A549 (cell line): ENCODE measurements around the gene KANTR. TPM values are rescaled to one million over a fixed set of nuclear protein-coding genes. Genes with fewer than 3 reads are reported as not detected.

Experiments used
- ATAC-seq, 2 experiments: fragments of 200-7000 bp in 1 of 2; fragments of >200 bp in 1 of 2; cut with Nextera tagmentation in 1 of 2; cut with Tn5 transposase in 1 of 2; 3 replicates each; pipeline versions ENCODE4 v1.8.0 to v1.9.1; 2018 to 2020; ENCODE audit warnings: mild to moderate bottlenecking in 1 of 2, moderate library complexity in 1 of 2
- CTCF ChIA-PET: fragments of 300-600 bp; sonication (Branson Sonifier 250); formaldehyde crosslinking; extraction: SDS; loops from one replicate; lab custom pipeline; 2021; ENCODE audit warnings: antibody characterized with exemption, inconsistent platforms; lab: Yijun Ruan, JAX
- POLR2A ChIA-PET: fragments of 350-600 bp; formaldehyde crosslinking; extraction: SDS; loops from one replicate; lab custom pipeline; 2021; ENCODE audit warnings: antibody characterized with exemption, inconsistent platforms; lab: Yijun Ruan, JAX
- DNase-seq, 2 experiments: peaks; one replicate each; pipeline versions ENCODE4 v3.0.0 to v3.0.0-alpha.2; 2011 to 2016; ENCODE audit warnings: low read depth in 1 of 2, low spot score in 1 of 2
- FAIRE-seq: peaks from 2 replicates; lab custom pipeline; 2011; peaks lifted over from hg19 to GRCh38; lab: Jason Lieb, UNC
- H3K27ac ChIP-seq, 2 experiments: fragments of >200 bp; sonication (Bioruptor Twin); formaldehyde crosslinking; 3 replicates each; pipeline ENCODE4 v1.5.1; 2016 to 2017
- H3K4me1 ChIP-seq: fragments of >200 bp; sonication (Bioruptor Twin); formaldehyde crosslinking; 3 replicates; pipeline ENCODE4 v1.6.1; 2016
- H3K4me2 ChIP-seq: fragments of >200 bp; sonication (Bioruptor Twin); formaldehyde crosslinking; 3 replicates; pipeline ENCODE4 v1.6.1; 2016
- H3K4me3 ChIP-seq: fragments of >200 bp; sonication (Bioruptor Twin); formaldehyde crosslinking; 3 replicates; pipeline ENCODE4 v1.5.1; 2016
- H3K9me3 ChIP-seq: fragments of >200 bp; sonication (Bioruptor Twin); formaldehyde crosslinking; 3 replicates; pipeline ENCODE4 v1.6.1; 2016
- BHLHE40 ChIP-seq: IDR thresholded peaks from 2 replicates; pipeline ENCODE4 v1.6.1; 2012; ENCODE audit warnings: low read depth, low read length, inconsistent platforms
- CBX8 ChIP-seq: fragments of 200-600 bp; sonication (generic); IDR thresholded peaks from 2 replicates; pipeline ENCODE4 v1.6.1; 2016
- CHD4 ChIP-seq: fragments of 200-600 bp; sonication (generic); IDR thresholded peaks from 2 replicates; pipeline ENCODE4 v1.6.1; 2016; ENCODE audit warnings: antibody characterized with exemption, mild to moderate bottlenecking, borderline replicate concordance
- EHF ChIP-seq: fragments of 250-450 bp; sonication (Bioruptor Pico); IDR thresholded peaks from 2 replicates; pipeline ENCODE4 v1.5.0; 2020; ENCODE audit warnings: mild to moderate bottlenecking
- ESRRA ChIP-seq: fragments of 150-350 bp; IDR thresholded peaks from 2 replicates; pipeline ENCODE4 v1.6.1; 2014; ENCODE audit warnings: mild to moderate bottlenecking, low read length, borderline replicate concordance
- FOSL2 ChIP-seq, 2 experiments: fragments of 450-650 bp in 1 of 2; fragments of >200 bp in 1 of 2; sonication (Bioruptor Twin) in 1 of 2; formaldehyde crosslinking; IDR thresholded peaks; 2 replicates each; pipeline versions ENCODE4 v1.5.0 to v1.6.1; 2016 to 2020; ENCODE audit warnings: mild to moderate bottlenecking in 1 of 2, moderate library complexity in 1 of 2
- GATA3 ChIP-seq: IDR thresholded peaks from 2 replicates; pipeline ENCODE4 v1.6.1; 2012; ENCODE audit warnings: borderline replicate concordance
- HEYL ChIP-seq: fragments of 250-450 bp; sonication (Bioruptor Pico); IDR thresholded peaks from 2 replicates; pipeline ENCODE4 v1.8.0; 2021; ENCODE audit warnings: mild to moderate bottlenecking, moderate library complexity
- HOXA7 ChIP-seq: fragments of 250-450 bp; sonication (Bioruptor Pico); IDR thresholded peaks from 2 replicates; pipeline ENCODE4 v1.5.0; 2020; ENCODE audit warnings: mild to moderate bottlenecking, moderate library complexity
- HOXB13 ChIP-seq: fragments of 250-450 bp; sonication (Bioruptor Pico); IDR thresholded peaks from 2 replicates; pipeline ENCODE4 v1.5.0; 2020; ENCODE audit warnings: low read depth, mild to moderate bottlenecking, moderate library complexity
- HOXB5 ChIP-seq: fragments of 250-450 bp; sonication (Bioruptor Pico); IDR thresholded peaks from 2 replicates; pipeline ENCODE4 v1.5.0; 2020; ENCODE audit warnings: mild to moderate bottlenecking, moderate library complexity
- MAFK ChIP-seq: fragments of 450-650 bp; IDR thresholded peaks from 2 replicates; pipeline ENCODE4 v1.6.1; 2014; ENCODE audit not compliant: partially characterized antibody
- MYC ChIP-seq: IDR thresholded peaks from 2 replicates; pipeline ENCODE4 v1.6.1; 2012; ENCODE audit warnings: mild to moderate bottlenecking, inconsistent platforms, low read length, improper control_type of control experiment, borderline replicate concordance
- NPAS2 ChIP-seq: fragments of 250-450 bp; sonication (Bioruptor Pico); IDR thresholded peaks from 2 replicates; pipeline ENCODE4 v1.8.0; 2022; ENCODE audit warnings: mild to moderate bottlenecking, moderate library complexity, borderline replicate concordance
- POLR2AphosphoS2 ChIP-seq: conservative IDR thresholded peaks from 2 replicates; pipeline ENCODE4 v1.6.1; 2012; ENCODE audit warnings: low read length, improper control_type of control experiment, inconsistent platforms
- RARB ChIP-seq: fragments of 250-450 bp; sonication (Bioruptor Pico); IDR thresholded peaks from 2 replicates; pipeline ENCODE4 v1.8.0; 2021; ENCODE audit warnings: mild to moderate bottlenecking, moderate library complexity
- RFX5 ChIP-seq: fragments of 450-650 bp; IDR thresholded peaks from 2 replicates; pipeline ENCODE4 v1.7.1; 2014; ENCODE audit warnings: antibody characterized with exemption, mild to moderate bottlenecking, moderate library complexity
- SREBF2 ChIP-seq: fragments of 450-650 bp; IDR thresholded peaks from 2 replicates; pipeline ENCODE4 v1.6.1; 2014; ENCODE audit warnings: mild to moderate bottlenecking, moderate library complexity
- TFCP2L1 ChIP-seq: fragments of 250-450 bp; sonication (Bioruptor Pico); IDR thresholded peaks from 2 replicates; pipeline ENCODE4 v1.5.0; 2021; ENCODE audit warnings: mild to moderate bottlenecking
- ZFP36 ChIP-seq: fragments of 450-650 bp; IDR thresholded peaks from 2 replicates; pipeline ENCODE4 v1.6.1; 2014; ENCODE audit warnings: borderline replicate concordance; ENCODE audit not compliant: partially characterized antibody
- WGBS: methylation state at CpG from one replicate; pipeline ENCODE4 v1.1.6; 2017; ENCODE audit errors: missing lambda C conversion rate; 5-methylcytosine and 5-hydroxymethylcytosine counted together
- polyA plus RNA-seq, 4 experiments: library from polyadenylated mRNA; depleted of rRNA in 3 of 4; stranded (reverse); fragments of >200 nt; fragmentation: RNase III in 1 of 4; extraction: RNeasy Plus Mini Kit Qiagen cat#74134 plus additional on column Dnase treatment in 1 of 4; gene quantifications; 2 replicates in 3 of 4; 3 replicates in 1 of 4; pipeline ENCODE4 v1.2.3, GENCODE V29; 2011 to 2017
- small RNA-seq, 6 experiments: library from RNA; depleted of rRNA; stranded (forward); fragments of <200 nt; gene quantifications; one replicate each; pipeline ENCODE3, GENCODE V24; 2012
- TF ChIP-seq, protein P1 (sequence below): fragments of >200 bp; sonication (Bioruptor Twin); formaldehyde crosslinking; IDR thresholded peaks from 3 replicates; pipeline ENCODE4 v1.6.1; 2016
- TF ChIP-seq, protein P2 (sequence below): IDR thresholded peaks from 2 replicates; pipeline ENCODE4 v1.6.1; 2012; ENCODE audit warnings: low read depth, borderline replicate concordance
- TF ChIP-seq, protein P3 (sequence below): fragments of 250-450 bp; sonication (Bioruptor Pico); IDR thresholded peaks from 2 replicates; pipeline ENCODE4 v1.5.0; 2020; ENCODE audit warnings: low read depth, mild to moderate bottlenecking, moderate library complexity
- TF ChIP-seq, protein P4 (sequence below): IDR thresholded peaks from 2 replicates; pipeline ENCODE4 v1.6.1; 2012
- TF ChIP-seq, protein P5 (sequence below): fragments of >200 bp; sonication (Bioruptor Twin); formaldehyde crosslinking; IDR thresholded peaks from 2 replicates; pipeline ENCODE4 v1.6.1; 2016
- TF ChIP-seq, protein P6 (sequence below): fragments of 450-650 bp; IDR thresholded peaks from 2 replicates; pipeline ENCODE4 v1.6.1; 2014; ENCODE audit warnings: antibody characterized with exemption

KANTR gene
- polyA plus RNA-seq, 2 of the 4 experiments (the other 2 are of a cell fraction), result 3.3 to 5.7 TPM

DNA sequence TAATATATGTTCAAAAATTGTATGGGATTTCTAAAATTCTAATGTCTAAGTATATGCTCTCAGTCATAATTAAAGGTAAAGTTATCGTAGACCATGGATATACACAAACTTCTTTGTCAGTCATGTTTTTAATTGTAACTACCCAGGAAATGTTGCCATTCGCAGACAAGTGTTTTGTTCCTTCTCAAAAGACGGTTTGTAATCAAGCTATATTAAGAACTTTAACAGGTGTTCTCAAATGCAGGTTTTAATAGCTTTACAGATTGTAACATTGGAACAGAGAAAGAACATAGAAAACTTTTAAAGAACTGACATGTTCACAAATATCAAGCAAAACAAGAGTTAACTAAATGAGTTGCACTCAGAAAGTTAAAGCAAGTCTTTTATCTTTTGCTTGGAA, 72.2 kb downstream of the KANTR start:
- TF ChIP-seq MAFK, result no peak
- no peak for TF ChIP-seq FOSL2 (IDR thresholded peaks at IDR 0.05)
- no peak for TF ChIP-seq FOSL2 (CRISPR knock-in tag; IDR thresholded peaks at IDR 0.05)
- TF ChIP-seq SREBF2, result no peak
- TF ChIP-seq, protein P1, sequence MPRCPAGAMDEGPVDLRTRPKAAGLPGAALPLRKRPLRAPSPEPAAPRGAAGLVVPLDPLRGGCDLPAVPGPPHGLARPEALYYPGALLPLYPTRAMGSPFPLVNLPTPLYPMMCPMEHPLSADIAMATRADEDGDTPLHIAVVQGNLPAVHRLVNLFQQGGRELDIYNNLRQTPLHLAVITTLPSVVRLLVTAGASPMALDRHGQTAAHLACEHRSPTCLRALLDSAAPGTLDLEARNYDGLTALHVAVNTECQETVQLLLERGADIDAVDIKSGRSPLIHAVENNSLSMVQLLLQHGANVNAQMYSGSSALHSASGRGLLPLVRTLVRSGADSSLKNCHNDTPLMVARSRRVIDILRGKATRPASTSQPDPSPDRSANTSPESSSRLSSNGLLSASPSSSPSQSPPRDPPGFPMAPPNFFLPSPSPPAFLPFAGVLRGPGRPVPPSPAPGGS, result no peak
- TF ChIP-seq NPAS2 (CRISPR knock-in tag), result no peak
- TF ChIP-seq ZFP36, result no peak
- TF ChIP-seq HEYL (CRISPR knock-in tag), result no peak
- no peak for TF ChIP-seq HOXB5 (CRISPR knock-in tag)
- TF ChIP-seq RARB, result no peak
- TF ChIP-seq, protein P2, sequence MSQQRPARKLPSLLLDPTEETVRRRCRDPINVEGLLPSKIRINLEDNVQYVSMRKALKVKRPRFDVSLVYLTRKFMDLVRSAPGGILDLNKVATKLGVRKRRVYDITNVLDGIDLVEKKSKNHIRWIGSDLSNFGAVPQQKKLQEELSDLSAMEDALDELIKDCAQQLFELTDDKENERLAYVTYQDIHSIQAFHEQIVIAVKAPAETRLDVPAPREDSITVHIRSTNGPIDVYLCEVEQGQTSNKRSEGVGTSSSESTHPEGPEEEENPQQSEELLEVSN, result no peak
- TF ChIP-seq, all 56 proteins: peak for 0
- DNase-seq (no peak), FAIRE-seq (no peak), ATAC-seq (no peak)
- WGBS, result 94% methylated on average over 3 of the region's 3 CpGs
- ChIA-PET POLR2A (no interaction called here), CTCF (no interaction called here)
- Histone ChIP-seq H3K9me3 (no peaks in the 10 kb centered on the region), H3K4me2 (no peak overlapping the region), H3K4me1 (no peaks in the 10 kb centered on the region), H3K4me3 (no peak overlapping the region), H3K27ac (no peak overlapping the region)

DNA sequence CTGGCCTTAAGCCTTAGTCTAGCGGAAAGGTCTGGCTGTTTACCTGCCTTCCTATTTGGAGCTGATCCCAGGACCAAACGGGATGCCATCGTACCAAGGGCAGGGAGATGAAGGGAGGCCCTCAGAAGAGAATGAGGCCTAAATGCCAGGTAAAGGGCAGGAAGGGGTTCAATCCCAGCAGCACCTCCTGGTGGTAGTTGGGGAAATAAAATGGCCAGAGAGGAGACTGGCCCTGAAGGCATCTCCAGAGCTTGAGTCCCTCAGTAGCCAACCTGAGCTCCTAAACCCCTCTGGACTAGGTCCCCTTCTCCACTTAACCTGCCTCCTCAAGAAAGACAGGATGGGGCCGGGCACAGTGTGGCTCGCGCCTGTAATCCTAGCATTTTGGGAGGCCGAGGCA, 77.4 kb downstream of the KANTR start:
- no peaks in the 10 kb centered on the region for H3K4me1 ChIP-seq
- TF ChIP-seq, protein P3, sequence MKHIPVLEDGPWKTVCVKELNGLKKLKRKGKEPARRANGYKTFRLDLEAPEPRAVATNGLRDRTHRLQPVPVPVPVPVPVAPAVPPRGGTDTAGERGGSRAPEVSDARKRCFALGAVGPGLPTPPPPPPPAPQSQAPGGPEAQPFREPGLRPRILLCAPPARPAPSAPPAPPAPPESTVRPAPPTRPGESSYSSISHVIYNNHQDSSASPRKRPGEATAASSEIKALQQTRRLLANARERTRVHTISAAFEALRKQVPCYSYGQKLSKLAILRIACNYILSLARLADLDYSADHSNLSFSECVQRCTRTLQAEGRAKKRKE (CRISPR knock-in tag), result no peak
- TF ChIP-seq CHD4 (no peak), HOXA7 (no peak), HEYL (CRISPR knock-in tag) (no peak), TFCP2L1 (CRISPR knock-in tag) (no peak), RFX5 (no peak), POLR2AphosphoS2 (no peak), MYC (no peak), ESRRA (no peak), HOXB13 (CRISPR knock-in tag) (no peak), FOSL2 (IDR thresholded peaks at IDR 0.05) (no peak), FOSL2 (CRISPR knock-in tag; IDR thresholded peaks at IDR 0.05) (no peak), EHF (CRISPR knock-in tag) (no peak), BHLHE40 (no peak), CBX8 (no peak), GATA3 (no peak), ZFP36 (no peak)
- TF ChIP-seq, protein P4, sequence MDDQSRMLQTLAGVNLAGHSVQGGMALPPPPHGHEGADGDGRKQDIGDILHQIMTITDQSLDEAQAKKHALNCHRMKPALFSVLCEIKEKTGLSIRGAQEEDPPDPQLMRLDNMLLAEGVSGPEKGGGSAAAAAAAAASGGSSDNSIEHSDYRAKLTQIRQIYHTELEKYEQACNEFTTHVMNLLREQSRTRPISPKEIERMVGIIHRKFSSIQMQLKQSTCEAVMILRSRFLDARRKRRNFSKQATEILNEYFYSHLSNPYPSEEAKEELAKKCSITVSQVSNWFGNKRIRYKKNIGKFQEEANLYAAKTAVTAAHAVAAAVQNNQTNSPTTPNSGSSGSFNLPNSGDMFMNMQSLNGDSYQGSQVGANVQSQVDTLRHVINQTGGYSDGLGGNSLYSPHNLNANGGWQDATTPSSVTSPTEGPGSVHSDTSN, result no peak
- TF ChIP-seq, protein P5, sequence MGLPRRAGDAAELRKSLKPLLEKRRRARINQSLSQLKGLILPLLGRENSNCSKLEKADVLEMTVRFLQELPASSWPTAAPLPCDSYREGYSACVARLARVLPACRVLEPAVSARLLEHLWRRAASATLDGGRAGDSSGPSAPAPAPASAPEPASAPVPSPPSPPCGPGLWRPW, result no peak
- TF ChIP-seq, protein P6, sequence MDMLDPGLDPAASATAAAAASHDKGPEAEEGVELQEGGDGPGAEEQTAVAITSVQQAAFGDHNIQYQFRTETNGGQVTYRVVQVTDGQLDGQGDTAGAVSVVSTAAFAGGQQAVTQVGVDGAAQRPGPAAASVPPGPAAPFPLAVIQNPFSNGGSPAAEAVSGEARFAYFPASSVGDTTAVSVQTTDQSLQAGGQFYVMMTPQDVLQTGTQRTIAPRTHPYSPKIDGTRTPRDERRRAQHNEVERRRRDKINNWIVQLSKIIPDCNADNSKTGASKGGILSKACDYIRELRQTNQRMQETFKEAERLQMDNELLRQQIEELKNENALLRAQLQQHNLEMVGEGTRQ, result no peak
- ATAC-seq, result no peak
- no peak for DNase-seq
- H3K4me3 ChIP-seq, result no peak overlapping the region
- FAIRE-seq, result no peak
- ChIA-PET POLR2A (no interaction called here), CTCF (no interaction called here)
- H3K27ac ChIP-seq, result no peak overlapping the region
- 93% methylated on average over 6 of the region's 7 CpGs for WGBS
- H3K9me3 ChIP-seq, result no peaks in the 10 kb centered on the region
- H3K4me2 ChIP-seq, result no peak overlapping the region

Small RNA genes within 50 kb of the gene (small RNA-seq; reads per million reads assigned to genes)
- gene AL139396.1, result 0 reads per million in 6 experiments
- 0 reads per million in 6 experiments for gene AL591212.2

Other genes starting within 250 kb of the KANTR start
- not detected in 2 replicates for gene XAGE3, start 226.1 kb upstream of the KANTR start, polyA plus RNA-seq (2011; rRNA removed)
- not detected in 3 replicates for gene XAGE3, start 226.1 kb upstream of the KANTR start, polyA plus RNA-seq (2017; fragmentation: RNase III; extraction: RNeasy Plus Mini Kit Qiagen cat#74134 plus additional on column Dnase treatment)
- gene FAM156B, start 196.8 kb upstream of the KANTR start, polyA plus RNA-seq (2011; rRNA removed), result 18.1 and 29.6 TPM in 2 replicates
- 10.4 to 12.2 TPM (median 11.5 TPM) in 3 replicates for gene FAM156B, start 196.8 kb upstream of the KANTR start, polyA plus RNA-seq (2017; fragmentation: RNase III; extraction: RNeasy Plus Mini Kit Qiagen cat#74134 plus additional on column Dnase treatment)
- gene FAM156A, start 135.6 kb upstream of the KANTR start, polyA plus RNA-seq (2011; rRNA removed), result 18.2 and 22.6 TPM in 2 replicates
- gene FAM156A, start 135.6 kb upstream of the KANTR start, polyA plus RNA-seq (2017; fragmentation: RNase III; extraction: RNeasy Plus Mini Kit Qiagen cat#74134 plus additional on column Dnase treatment), result 19.8 to 24.8 TPM (median 20.1 TPM) in 3 replicates
- 0.03 TPM in 1 of 2 replicates, not detected in the other for gene GPR173, start 45.4 kb upstream of the KANTR start, polyA plus RNA-seq (2011; rRNA removed)
- gene GPR173, start 45.4 kb upstream of the KANTR start, polyA plus RNA-seq (2017; fragmentation: RNase III; extraction: RNeasy Plus Mini Kit Qiagen cat#74134 plus additional on column Dnase treatment), result not detected in 3 replicates
- gene TSPYL2, start 11.8 kb upstream of the KANTR start, polyA plus RNA-seq (2011; rRNA removed), result 25.2 and 27.2 TPM in 2 replicates
- 19.9 to 30.0 TPM (median 24.9 TPM) in 3 replicates for gene TSPYL2, start 11.8 kb upstream of the KANTR start, polyA plus RNA-seq (2017; fragmentation: RNase III; extraction: RNeasy Plus Mini Kit Qiagen cat#74134 plus additional on column Dnase treatment)
- gene KDM5C, start 131.1 kb downstream of the KANTR start, polyA plus RNA-seq (2011; rRNA removed), result 66.8 and 82.0 TPM in 2 replicates
- gene KDM5C, start 131.1 kb downstream of the KANTR start, polyA plus RNA-seq (2017; fragmentation: RNase III; extraction: RNeasy Plus Mini Kit Qiagen cat#74134 plus additional on column Dnase treatment), result 43.9 to 48.9 TPM (median 46.5 TPM) in 3 replicates
- gene IQSEC2, start 187.4 kb downstream of the KANTR start, polyA plus RNA-seq (2011; rRNA removed), result 28.3 and 45.3 TPM in 2 replicates
- gene IQSEC2, start 187.4 kb downstream of the KANTR start, polyA plus RNA-seq (2017; fragmentation: RNase III; extraction: RNeasy Plus Mini Kit Qiagen cat#74134 plus additional on column Dnase treatment), result 31.9 to 41.4 TPM (median 37.6 TPM) in 3 replicates